IPS DF 4.7 (cell line): ENCODE data around the gene PPP1R3E.
"Not testable (repeated sequence)": the region's sequence is repeated elsewhere in the genome, so short reads cannot be mapped to it uniquely, and the experiment has no call there.

Experiments used
- DNase-seq: peaks from one replicate; pipeline ENCODE4 v3.0.0-alpha.2; 2013; ENCODE audit warnings: low spot score; ENCODE audit errors: extremely low read depth

PPP1R3E gene, protein sequence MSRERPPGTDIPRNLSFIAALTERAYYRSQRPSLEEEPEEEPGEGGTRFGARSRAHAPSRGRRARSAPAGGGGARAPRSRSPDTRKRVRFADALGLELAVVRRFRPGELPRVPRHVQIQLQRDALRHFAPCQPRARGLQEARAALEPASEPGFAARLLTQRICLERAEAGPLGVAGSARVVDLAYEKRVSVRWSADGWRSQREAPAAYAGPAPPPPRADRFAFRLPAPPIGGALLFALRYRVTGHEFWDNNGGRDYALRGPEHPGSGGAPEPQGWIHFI

DNA sequence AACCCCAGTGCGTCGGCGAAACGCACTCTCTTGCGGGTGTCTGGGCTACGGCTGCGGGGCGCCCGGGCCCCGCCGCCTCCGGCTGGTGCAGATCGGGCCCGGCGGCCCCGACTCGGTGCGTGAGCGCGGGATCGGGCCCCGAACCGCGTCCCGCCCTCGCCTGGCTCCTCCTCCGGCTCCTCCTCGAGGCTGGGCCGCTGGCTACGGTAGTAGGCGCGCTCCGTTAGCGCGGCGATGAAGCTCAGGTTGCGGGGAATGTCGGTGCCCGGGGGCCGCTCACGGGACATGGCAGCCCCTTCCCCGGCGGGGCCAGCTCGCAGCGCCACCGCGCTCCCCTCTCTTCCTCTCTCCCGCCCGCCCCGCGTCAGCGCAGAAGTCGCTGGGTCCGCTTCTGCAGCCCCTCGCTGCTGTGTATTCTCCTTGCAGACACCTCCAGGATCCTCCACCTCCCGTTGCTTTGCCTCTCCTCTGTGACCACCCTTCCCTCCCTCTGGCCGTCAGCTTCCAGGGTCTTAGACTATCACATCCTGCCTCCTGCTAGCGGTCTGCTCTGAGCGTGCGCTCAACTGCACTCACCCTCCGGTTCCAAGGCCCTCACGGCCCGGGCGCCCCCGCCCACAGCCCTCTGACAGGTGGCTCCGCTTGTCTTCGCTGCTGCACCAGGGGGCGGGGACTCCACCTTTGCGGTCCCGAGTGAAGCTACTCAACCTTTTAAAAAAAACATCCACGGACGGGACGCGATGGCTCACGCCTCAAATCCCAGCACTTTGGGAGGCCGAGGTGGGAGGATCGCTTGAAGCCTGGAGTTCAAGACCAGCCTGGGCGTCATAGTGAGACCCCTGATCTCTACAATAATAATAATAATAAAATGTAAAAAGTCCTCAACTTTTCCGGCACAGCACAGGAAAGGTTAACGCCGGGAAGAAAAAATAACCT lies at the start of gene PPP1R3E:
TSS of gene PPP1R3E (minus strand) at position 570 of the 936 bp plus-strand sequence. CDS start at position 287, 283 bp downstream.
- DNase-seq, result no peak

DNA sequence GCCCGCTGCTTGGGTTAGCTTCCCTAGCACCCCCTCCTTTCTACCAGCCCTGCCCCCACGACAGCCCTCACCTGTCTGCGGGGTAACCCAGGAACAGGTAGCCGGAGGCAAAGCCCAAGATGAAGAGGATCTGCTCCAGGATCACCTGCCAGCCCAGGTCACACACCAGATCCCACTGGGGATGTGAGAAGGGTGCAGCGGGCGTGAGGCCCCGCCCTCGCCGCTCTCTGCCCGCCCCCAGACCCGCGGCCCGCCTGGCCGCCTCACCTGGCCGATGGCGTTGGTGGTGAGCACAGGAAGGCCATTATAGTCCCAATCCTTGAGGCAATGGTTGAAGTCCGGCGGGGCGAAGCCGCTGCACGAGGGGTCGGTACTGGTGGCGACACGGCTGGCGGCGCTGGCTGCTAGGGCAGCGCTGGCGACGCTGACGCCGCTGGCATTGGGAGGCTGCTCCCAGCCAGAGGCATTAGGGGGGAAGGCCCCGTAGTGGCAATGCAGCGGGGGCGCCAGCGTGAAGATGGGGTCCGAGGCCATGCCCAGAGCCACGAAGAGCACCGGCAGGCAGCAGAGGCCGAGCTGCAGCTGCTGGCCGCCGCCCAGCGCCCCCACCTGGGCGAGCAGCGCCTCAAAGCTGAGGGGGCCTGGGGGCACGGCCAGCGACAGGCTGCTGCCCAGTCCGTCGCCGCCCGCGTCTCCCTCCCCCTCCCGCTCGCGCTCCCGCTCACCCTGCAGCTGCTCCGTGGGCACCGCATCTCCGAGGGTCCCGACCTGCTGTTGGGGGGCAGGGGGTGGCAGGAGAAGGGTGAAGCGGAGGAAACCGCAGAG lies 49.2 kb upstream of the PPP1R3E start:
- no peak for DNase-seq

DNA sequence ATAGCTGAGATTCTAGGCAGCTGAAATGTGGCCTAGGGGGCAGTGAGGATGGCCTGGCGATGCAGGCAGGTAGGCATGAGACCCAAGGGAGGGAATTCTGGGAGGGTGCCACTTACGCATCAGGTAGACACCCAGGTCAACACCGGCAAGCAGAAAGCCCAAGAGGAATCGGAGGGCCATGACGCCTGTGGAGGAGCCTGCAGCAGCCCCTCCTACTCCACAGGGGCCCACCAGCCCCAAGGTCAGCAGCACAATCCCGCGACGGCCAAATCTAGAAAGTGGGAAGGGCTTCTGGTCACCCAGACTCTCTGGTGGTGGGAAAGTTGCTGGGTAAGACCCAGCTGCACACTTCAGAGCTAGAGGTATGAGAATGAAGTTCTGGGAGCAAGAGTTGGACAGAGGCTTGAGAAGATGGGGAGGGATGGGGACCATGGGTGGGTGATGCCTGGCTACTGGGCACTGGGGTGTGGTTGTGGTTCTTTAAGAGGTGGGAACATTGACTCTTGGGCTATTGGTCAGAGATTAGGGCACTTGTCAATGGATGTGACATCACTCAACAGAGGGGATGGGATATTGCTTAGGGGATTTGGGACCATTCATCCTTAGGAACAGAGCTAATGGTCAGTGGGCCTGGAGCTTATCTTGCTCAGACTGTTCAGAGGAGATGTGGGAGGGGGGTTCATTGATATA lies 46.6 kb upstream of the PPP1R3E start:
- DNase-seq, result no peak

DNA sequence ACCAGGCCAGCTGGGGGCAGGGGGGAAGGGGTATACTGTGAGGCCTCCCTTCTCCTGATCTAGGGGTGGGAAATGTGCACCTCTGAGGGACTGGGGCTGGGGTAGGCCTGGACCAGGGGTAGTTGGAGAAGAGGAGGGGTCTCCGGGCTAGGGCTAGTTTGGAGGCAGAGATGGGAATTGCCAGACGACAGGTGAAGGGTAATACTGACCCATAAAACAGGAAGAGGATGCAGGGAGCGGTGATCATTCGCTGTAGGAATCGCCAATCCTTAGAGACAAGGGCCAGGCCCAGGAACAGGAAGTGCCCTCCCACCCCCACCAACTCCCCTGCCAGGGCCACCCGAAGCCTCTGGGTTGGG lies 45.6 kb upstream of the PPP1R3E start:
- no peak for DNase-seq

DNA sequence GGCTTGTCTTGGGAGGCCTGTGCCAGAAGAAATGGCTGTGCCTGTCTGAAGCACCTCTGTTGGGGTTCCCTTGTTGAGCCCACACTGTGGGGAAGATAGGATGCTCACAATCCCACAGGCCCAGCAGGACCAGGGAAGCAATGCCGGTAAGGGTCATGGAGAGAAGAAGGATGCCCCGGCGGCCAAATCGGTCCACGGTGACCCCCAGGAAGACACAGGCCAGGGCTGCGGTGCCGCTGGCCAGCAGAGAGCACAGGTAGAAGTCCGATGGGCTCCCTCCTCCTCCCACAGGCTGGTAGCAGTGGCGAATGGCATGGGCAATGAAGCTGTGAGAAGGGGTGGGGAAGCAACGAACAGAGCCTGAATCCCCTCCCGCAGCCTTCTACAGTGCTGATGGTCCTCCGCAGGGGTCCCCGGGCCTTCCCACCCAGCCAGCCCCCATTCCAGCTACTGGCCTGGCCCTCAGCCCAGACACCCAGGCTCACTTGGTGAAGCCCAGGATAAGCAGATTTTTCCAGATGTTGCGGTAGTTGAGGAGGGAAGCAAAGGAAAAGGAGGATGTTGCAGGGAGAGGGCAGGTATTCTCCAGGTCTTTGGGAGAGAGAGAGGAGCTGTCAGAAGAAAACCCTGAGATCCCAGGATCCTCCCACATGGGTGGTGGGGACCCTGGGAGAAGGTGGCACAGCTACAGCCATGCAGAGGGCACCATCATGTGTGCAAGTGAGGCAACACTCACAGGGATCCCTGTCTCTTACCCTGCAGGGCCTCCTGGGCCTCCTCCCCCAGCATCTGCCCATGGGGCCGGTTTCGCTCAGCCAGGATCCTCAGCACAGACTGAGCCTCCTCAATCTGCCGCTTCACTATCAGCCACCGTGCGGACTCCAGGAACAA lies 45.0 kb upstream of the PPP1R3E start:
- no peak for DNase-seq

DNA sequence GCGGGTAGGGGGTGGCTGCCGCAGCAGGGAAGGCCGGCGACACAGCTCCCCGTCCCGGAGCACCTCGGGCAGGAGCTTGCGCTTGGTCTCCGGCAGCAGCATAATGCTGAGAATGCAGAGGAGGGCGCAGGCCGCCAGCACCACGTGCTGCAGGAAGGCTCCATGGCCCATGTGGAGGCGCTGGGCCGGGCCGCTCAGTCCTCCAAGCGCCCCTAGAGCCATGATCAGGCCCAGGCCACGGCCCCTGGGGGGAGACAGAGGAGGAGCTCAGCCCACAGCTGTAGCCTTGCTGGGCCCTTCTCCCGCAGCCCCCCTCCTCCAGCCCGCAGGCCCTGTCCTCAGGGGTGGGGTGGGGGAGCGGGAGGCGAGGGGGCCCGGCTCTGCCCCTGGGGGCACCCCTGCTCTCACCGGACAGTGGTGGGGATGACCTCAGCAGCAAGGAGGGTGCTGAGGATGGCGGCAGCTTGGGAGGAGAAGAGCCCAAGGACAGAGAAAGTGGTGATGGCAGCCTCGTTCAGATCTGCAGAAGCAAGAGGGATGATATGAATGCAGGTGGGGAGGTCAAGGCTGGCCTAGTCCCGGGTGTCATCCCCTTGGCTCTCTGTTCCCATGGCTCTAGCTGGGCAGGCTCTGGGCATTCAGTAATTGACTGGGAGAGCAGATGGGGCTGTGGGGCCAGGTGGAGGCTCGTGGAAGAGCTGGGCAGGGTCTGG lies 44.2 kb upstream of the PPP1R3E start:
- no peak for DNase-seq

DNA sequence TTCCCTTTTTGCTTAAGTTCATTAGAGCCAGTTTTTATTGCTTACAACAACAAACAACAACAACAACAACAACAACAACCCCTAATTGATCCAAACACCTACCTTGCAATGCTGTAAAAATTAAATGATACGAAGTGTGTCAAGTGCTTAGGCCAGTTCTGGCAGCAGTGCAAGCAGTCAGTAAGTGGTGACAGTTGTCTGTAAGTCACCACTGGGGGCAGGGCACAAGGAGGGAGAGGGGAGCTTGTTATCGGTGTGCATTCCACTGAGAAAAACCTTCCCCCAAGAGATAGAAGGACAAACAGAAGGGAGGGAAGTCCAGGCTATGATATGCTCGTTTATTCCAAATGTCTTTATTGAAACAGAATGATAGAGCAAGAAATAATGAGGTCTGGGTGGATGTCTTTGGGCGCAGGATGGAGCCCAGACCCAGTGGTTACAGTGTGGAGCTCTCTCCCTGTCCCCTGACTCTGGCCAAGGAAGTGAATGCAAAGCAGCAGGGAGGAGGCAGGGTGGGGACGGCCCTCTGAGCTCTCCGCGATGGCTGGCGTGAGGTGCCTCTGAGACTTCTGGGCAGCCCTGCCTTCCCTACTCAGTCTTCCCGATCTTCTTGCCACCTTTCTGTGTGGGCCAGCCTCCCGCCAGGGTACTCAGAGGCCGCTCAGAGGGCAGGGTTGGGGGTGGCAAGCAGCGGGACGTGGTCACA lies 43.5 kb upstream of the PPP1R3E start:
- DNase-seq, result no peak

DNA sequence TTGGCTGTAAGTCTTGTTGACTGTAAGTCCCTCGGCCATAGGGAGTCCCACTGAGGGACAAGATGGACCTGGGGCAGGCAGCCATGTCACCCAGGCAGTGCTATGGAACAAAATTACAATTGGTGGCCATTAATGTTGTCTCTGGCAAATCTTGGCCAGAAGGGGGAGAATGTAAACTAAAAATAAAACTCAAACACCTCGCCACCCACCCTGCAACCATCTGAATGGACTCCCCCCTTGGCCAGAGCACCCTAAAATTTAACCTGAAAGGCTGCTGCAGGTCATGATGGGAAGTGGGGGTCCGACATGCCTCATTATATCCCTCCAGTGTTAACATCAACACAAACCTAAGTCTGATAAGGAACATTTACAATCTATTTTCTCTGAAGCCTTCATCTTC lies 41.8 kb upstream of the PPP1R3E start:
- no peak for DNase-seq

DNA sequence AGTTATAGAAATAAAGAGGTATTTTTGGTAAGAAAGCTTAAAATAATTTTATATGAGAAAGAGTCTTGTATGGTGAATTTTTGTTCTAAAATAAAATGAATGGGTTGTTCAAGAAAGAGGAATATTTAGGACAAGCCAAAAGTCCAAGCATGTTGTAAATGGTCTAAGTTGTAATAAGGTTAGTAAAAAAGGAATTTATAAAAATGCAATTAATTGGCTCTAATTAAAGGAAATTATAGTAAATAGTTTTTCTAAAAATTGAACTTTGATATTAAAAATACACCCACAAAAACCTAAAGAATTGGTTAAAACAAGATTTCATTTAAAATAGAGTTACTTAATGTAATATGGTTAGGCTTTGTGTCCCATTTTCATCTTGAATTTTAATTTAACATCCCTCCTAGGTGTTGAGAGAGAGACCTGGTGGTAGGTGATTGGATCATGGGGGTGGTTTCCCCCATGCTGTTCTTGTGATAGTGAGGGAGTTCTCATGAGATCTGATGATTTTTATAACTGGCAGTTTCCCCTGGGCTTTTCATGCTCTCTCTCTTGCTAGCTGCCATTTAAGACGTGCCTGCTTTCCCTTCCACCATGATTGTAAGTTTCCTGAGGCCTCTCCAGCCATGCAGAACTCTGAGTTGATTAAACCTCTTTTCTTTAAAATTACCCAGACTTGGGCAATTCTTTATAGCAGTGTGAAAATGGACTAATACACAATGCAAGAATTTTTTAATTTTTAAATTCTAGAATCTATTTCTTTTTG lies 37.0 kb upstream of the PPP1R3E start:
- DNase-seq, result no peak

DNA sequence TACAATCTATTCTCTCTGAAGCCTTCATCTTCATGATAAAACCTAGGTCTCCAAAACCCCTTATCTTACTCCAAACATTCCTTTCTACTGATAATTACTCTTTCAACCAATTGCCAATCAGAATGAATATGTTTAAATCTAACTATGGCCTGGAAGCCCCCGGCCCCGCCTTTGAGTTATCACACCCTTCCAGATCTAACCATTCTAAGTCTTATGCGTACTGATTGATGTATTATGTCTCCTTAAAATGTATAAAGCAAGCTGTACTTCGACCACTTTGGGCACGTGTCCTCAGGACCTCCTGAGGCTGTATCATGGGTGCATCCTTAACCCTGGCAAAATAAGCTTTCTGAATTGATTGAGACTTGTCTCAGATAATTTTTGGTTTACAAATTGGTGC lies 33.0 kb upstream of the PPP1R3E start:
- DNase-seq, result no peak

DNA sequence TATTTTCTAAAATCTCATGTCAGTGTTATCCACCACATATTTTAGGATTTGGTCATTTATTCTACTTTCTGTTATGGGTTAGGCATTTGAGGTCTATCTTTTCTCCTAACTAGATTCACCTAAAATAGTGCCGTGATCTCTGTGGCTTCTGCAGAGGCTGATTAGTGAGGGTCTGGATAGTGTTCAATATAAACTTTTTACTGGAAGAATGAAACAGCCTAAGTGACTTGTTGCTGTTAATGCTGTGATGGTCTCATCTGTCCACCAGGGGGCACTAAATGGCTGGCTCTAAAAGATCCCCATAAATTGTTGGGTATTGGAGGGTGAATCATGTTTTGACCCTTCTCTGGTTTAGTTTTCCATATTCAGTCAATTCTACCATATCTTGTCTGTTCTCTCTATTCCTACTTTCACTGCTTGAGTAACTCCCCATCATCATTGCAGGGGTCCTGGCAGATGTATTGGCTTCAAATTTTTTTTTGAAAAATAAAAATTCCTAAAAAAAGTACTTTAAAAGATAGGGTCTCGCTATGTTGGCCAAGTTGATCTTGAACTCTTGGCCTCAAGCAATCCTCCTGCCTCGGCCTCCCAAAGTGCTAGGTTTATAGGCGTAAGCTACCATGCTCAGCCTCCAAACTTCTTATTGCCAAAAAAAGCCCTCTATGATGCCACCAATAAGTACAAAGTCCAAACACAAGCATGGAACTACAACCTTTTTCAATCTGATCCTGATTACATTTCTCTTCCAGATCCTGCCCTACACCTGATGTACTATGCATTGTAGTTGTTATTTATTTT lies 25.5 kb upstream of the PPP1R3E start:
- DNase-seq, result no peak

DNA sequence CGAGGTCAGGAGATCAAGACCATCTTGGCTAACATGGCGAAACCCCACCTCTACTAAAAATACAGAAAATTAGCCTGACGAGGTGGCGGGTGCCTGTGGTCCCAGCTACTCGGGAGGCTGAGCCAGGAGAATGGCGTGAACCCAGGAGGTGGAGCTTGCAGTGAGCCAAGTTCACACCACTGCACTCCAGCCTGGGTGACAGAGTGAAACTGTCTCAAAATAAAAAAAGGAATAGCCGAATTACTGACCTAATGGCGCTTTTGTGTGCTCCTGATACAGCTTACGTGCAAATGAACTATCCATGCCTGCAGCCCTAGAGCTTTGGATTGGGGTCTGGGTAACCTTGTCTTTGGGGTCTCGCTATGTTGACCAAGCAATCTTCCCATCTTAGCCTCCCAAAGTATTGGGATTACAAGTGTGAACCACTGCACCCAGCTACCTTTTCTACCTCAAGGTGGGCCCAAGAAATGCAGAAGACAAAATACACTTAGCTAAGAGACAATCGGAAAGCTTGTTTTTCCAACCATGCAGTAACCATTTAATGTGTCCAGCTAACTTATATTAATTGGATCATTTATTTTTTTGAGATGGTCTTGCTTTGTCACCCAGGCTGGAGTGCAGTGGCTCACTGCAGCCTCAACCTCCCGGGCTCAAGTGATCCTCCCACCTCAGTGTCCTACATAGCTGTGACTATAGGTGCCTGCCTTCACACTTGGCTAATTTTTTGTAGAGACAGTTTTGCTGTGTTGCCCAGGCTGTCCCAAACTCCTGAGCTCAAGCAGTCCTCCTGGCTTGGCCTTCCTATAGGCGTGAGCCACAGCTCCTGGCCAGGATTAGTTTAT lies 24.1 kb upstream of the PPP1R3E start:
- no peak for DNase-seq

DNA sequence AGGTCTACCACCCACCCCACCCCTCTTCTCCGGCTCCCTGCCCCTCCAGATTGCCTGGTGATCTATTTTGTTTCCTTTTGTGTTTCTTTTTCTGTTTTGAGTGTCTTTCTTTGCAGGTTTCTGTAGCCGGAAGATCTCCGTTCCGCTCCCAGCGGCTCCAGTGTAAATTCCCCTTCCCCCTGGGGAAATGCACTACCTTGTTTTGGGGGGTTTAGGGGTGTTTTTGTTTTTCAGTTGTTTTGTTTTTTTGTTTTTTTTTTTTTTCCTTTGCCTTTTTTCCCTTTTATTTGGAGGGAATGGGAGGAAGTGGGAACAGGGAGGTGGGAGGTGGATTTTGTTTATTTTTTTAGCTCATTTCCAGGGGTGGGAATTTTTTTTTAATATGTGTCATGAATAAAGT lies 23.1 kb upstream of the PPP1R3E start:
- not testable (repeated sequence) for DNase-seq

DNA sequence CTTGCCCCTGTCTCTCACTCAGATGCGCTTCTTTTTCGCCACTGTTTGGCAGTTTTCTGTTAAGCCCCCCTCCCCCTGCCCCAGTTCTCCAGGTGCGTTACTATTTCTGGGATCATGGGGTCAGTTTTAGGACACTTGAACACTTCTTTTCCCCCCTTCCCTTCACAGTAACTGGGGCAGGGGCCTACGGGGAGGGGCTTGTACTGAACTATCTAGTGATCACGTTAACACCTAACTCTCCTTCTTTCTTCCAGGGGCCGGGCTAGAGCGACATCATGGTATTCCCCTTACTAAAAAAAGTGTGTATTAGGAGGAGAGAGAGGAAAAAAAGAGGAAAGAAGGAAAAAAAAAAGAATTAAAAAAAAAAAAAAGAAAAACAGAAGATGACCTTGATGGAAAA lies 22.3 kb upstream of the PPP1R3E start:
- no peak for DNase-seq

DNA sequence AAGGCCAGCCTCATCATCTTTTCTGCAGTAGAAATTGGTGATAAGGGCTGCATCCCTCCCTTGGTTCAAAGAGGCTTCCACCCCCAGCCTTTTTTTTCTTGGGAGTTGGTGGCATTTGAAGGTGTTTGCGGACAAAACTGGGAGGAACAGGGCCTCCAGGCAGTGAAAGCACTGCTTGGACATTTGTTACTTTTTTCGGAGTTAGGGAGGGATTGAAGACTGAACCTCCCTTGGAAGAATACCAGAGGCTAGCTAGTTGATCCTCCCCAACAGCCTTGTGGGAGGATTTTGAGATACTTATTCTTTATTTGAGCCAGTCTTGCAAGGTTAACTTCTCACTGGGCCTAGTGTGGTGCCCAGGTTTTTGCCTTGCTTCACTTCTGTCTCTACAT lies 21.8 kb upstream of the PPP1R3E start:
- DNase-seq, result no peak

DNA sequence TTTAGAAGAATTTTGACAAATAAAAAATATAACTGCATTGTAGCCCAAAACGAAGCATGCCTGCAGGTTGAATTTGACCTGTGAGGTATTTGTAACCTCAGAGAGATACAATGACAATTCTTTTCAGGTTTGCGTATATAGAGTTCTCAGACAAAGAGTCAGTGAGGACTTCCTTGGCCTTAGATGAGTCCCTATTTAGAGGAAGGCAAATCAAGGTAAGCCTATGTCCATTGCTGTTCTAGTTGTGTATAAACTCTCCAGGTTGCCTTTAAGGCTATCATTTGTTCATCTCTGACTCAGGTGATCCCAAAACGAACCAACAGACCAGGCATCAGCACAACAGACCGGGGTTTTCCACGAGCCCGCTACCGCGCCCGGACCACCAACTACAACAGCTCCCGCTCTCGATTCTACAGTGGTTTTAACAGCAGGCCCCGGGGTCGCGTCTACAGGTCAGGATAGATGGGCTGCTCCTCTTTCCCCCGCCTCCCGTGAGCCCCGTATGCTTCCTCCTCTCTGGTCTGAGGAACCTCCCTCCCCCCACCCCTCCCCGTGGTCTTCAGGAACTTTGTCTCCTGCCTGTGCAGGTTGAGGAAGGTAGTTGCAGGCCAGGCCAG lies 21.3 kb upstream of the PPP1R3E start:
- no peak for DNase-seq
